ENCODE data around the gene FCGR1A.
"Not testable (repeated sequence)": the region's sequence is repeated elsewhere in the genome, so short reads cannot be mapped to it uniquely, and the experiment has no call there.

The FCGR1A gene

GRCh38 chr1:149811890-149812829 lies 29.7 kb downstream of the FCGR1A start:
- DNase-seq (ENCODE audit: low read depth): peak; percentile 95
- peak overlapping the region; percentile 55 for H3K4me3 ChIP-seq (ENCODE audit: low read depth, low read length)

- peak; percentile 84 for DNase-seq (ENCODE audit: low read depth)
- H3K4me3 ChIP-seq (ENCODE audit: low read depth, low read length): peak overlapping the region; percentile 53
These were observed 30.7 kb downstream of the FCGR1A start for GRCh38 chr1:149812893-149813801.

- not testable (repeated sequence) for DNase-seq (ENCODE audit: low read depth); H3K4me3 ChIP-seq (ENCODE audit: low read depth, low read length)
These were observed 37.9 kb downstream of the FCGR1A start for GRCh38 chr1:149820387-149820786.

GRCh38 chr1:149826555-149826954 lies 44.1 kb downstream of the FCGR1A start:
- not testable (repeated sequence) for DNase-seq (ENCODE audit: low read depth); H3K4me3 ChIP-seq (ENCODE audit: low read depth, low read length)

- H3K4me3 ChIP-seq (ENCODE audit: low read depth, low read length); DNase-seq (ENCODE audit: low read depth): not testable (repeated sequence)
These were observed 49.3 kb downstream of the FCGR1A start for GRCh38 chr1:149831764-149832315.

GRCh38 chr1:149832316-149833126 lies 50.0 kb downstream of the FCGR1A start:
- H3K4me3 ChIP-seq (ENCODE audit: low read depth, low read length); DNase-seq (ENCODE audit: low read depth): not testable (repeated sequence)

- H3K4me3 ChIP-seq (ENCODE audit: low read depth, low read length); DNase-seq (ENCODE audit: low read depth): not testable (repeated sequence)
These were observed 50.6 kb downstream of the FCGR1A start for GRCh38 chr1:149833144-149833543.

- H3K4me3 ChIP-seq (ENCODE audit: low read depth, low read length); DNase-seq (ENCODE audit: low read depth): not testable (repeated sequence)
These were observed 58.7 kb downstream of the FCGR1A start for GRCh38 chr1:149841149-149841548.

All from choroid plexus epithelial cell (primary cell).